Thyroid gland (tissue), 4 donors: ENCODE data around the gene LDHAL6B. TPM values are rescaled to one million over a fixed set of nuclear protein-coding genes. Genes with fewer than 3 reads are reported as not detected.

ENCODE experiments used
- DNase-seq, 2 donors: peaks; one replicate each; pipeline ENCODE4 v3.0.0-alpha.2; 2019
- H3K27ac ChIP-seq, 3 donors: fragments of 200-600 bp; sonication (generic); 1 replicate in 2 of 3; 2 replicates in 1 of 3; pipeline ENCODE4 v1.5.1; 2016 to 2019; ENCODE audit warnings: mild to moderate bottlenecking in 1 of 3, moderate library complexity in 1 of 3
- H3K27me3 ChIP-seq: fragments of 200-600 bp; sonication (generic); one replicate; pipeline ENCODE4 v1.5.1; 2019
- H3K36me3 ChIP-seq, 2 donors: fragments of 200-600 bp; sonication (generic); one replicate each; pipeline ENCODE4 v1.5.1; 2016 to 2019
- H3K4me1 ChIP-seq, 2 donors: fragments of 200-600 bp; sonication (generic); one replicate each; pipeline ENCODE4 v1.5.1; 2017 to 2019
- H3K4me3 ChIP-seq, 3 donors: fragments of 200-600 bp; sonication (generic); replicated peaks in 1 of 3; 1 replicate in 2 of 3; 2 replicates in 1 of 3; pipeline ENCODE4 v1.5.1; 2016; ENCODE audit warnings: mild to moderate bottlenecking in 1 of 3
- H3K9me3 ChIP-seq: fragments of 200-600 bp; sonication (generic); one replicate; pipeline ENCODE4 v1.5.1; 2017
- POLR2A ChIP-seq, 2 donors: fragments of 450-650 bp; IDR thresholded peaks; one replicate each; pipeline ENCODE4 v1.6.1; 2017; ENCODE audit warnings: antibody characterized with exemption in 2 of 2, mild to moderate bottlenecking in 2 of 2, moderate library complexity in 1 of 2
- WGBS, 2 donors: methylation state at CpG; one replicate each; pipeline ENCODE4 v1.1.5; 2017; 5-methylcytosine and 5-hydroxymethylcytosine counted together
- intact Hi-C: fragments of 100-400 bp; cut with DNase I; formaldehyde crosslinking; loops from one replicate; pipeline ENCODE4 v1.15.1; 2023
- total RNA-seq, 4 donors: library from RNA; depleted of rRNA; stranded (reverse); fragments of >200 nt; gene quantifications; one replicate each; pipeline ENCODE4 v1.2.3, GENCODE V29; 2016
- TF ChIP-seq, protein P1 (sequence below), 6 experiments: fragments of 200-600 bp in 3 of 6; fragments of 450-650 bp in 3 of 6; sonication (generic) in 3 of 6; IDR thresholded peaks; one replicate each; pipeline ENCODE4 v1.5.1; 2016 to 2019; ENCODE audit warnings: antibody characterized with exemption in 6 of 6, mild to moderate bottlenecking in 2 of 6, inconsistent platforms in 1 of 6, moderate library complexity in 1 of 6

The LDHAL6B gene
- total RNA-seq = under 1 TPM in 1 of 4 donors, not detected in 3; 0.27 TPM

DNA sequence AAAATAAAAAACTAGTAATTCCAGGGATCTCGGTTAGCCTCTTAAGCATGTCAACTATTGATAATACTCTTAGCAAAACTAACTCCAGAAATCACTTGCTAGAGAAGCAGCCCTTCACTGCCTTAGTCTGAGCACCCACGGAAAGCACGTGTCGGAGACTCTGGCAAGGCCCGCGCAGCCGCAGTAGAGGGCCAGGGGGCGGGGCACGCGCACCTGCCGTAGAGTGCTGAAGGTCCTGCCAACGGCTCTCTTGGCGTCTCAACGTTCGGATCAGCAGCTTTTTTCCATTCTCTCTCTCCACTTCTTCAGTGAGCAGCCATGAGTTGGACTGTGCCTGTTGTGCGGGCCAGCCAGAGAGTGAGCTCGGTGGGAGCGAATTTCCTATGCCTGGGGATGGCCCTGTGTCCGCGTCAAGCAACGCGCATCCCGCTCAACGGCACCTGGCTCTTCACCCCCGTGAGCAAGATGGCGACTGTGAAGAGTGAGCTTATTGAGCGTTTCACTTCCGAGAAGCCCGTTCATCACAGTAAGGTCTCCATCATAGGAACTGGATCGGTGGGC, at the start of gene LDHAL6B:
LDHAL6B (plus strand) TSS at position 221 of the 561 bp plus-strand sequence; CDS start at position 319, 98 bp downstream.
- no peak within 1 kb of the TSS for H3K4me3 ChIP-seq
- no peak for TF ChIP-seq POLR2A (IDR thresholded peaks at IDR 0.05)
- TF ChIP-seq, protein P1, sequence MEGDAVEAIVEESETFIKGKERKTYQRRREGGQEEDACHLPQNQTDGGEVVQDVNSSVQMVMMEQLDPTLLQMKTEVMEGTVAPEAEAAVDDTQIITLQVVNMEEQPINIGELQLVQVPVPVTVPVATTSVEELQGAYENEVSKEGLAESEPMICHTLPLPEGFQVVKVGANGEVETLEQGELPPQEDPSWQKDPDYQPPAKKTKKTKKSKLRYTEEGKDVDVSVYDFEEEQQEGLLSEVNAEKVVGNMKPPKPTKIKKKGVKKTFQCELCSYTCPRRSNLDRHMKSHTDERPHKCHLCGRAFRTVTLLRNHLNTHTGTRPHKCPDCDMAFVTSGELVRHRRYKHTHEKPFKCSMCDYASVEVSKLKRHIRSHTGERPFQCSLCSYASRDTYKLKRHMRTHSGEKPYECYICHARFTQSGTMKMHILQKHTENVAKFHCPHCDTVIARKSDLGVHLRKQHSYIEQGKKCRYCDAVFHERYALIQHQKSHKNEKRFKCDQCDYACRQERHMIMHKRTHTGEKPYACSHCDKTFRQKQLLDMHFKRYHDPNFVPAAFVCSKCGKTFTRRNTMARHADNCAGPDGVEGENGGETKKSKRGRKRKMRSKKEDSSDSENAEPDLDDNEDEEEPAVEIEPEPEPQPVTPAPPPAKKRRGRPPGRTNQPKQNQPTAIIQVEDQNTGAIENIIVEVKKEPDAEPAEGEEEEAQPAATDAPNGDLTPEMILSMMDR (IDR thresholded peaks at IDR 0.05) = no peak
- intact Hi-C loops = no loop called here
- H3K27me3 ChIP-seq = no peaks in the 10 kb centered on the region
- DNase-seq = no peak
- H3K9me3 ChIP-seq = no peaks in the 10 kb centered on the region
- no peaks in the 10 kb centered on the region for H3K4me1 ChIP-seq
- WGBS, 2 donors = 92 to 98% methylated on average over 30 of the region's 30 CpGs
- no peak within 1 kb of the TSS for H3K27ac ChIP-seq
- H3K36me3 ChIP-seq = peaks cover 10 to 29% of the 10 kb centered on the region in 2 donors

- TF ChIP-seq POLR2A (IDR thresholded peaks at IDR 0.05) = no peak
- TF ChIP-seq, protein P1 (IDR thresholded peaks at IDR 0.05) = no peak
- Histone ChIP-seq H3K27ac (peak overlapping the region in 1 of 3 donors; percentile 95), H3K4me3 (no peak overlapping the region), H3K27me3 (no peaks in the 10 kb centered on the region), H3K4me1 (peaks cover 14 to 27% of the 10 kb centered on the region in 2 donors), H3K9me3 (no peaks in the 10 kb centered on the region), H3K36me3 (peaks cover 3 to 17% of the 10 kb centered on the region in 2 donors)
- intact Hi-C loops = no loop called here
- no peak for DNase-seq
- WGBS, 2 donors = 89 to 98% methylated on average over 5 of the region's 5 CpGs
Measured at GRCh38 chr15:59157396-59157795, 49.2 kb upstream of the LDHAL6B start.

GRCh38 chr15:59157840-59158700, 48.6 kb upstream of the LDHAL6B start:
- H3K27ac ChIP-seq = peak overlapping the region; percentile 78 to 95 (median 82)
- H3K27me3 ChIP-seq = no peaks in the 10 kb centered on the region
- intact Hi-C loops = no loop called here
- no peak for TF ChIP-seq POLR2A (IDR thresholded peaks at IDR 0.05)
- TF ChIP-seq, protein P1 (IDR thresholded peaks at IDR 0.05) = no peak
- no peaks in the 10 kb centered on the region for H3K9me3 ChIP-seq
- DNase-seq = peak; percentile 19 to 27
- H3K36me3 ChIP-seq = peaks cover 3 to 17% of the 10 kb centered on the region in 2 donors
- 74 to 76% methylated on average over 9 of the region's 9 CpGs for WGBS, 2 donors
- peaks cover 14 to 27% of the 10 kb centered on the region in 2 donors for H3K4me1 ChIP-seq
- H3K4me3 ChIP-seq = no peak overlapping the region

DNA sequence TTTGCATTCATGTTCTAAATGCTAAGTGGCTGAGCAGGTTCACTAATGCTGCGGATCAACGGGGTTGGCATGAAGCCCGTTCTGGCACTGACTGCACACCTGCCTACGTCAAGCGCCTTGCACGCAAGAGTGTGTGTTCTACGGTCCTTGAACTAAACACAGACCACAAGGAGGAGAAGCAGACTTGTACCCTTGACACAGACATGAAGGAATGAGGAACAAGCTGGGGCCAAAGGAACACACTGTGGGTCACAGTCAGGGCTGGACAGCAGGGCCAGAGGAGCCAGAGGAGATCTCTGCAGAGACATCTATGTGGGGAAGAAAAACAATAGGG, 48.0 kb upstream of the LDHAL6B start:
- no peak overlapping the region for H3K4me3 ChIP-seq
- H3K36me3 ChIP-seq = peaks cover 3 to 11% of the 10 kb centered on the region in 2 donors
- DNase-seq = peak; percentile 91 to 93
- H3K4me1 ChIP-seq = peaks cover 14 to 27% of the 10 kb centered on the region in 2 donors
- peak overlapping the region; percentile 78 to 95 (median 82) for H3K27ac ChIP-seq
- intact Hi-C loops = no loop called here
- TF ChIP-seq, protein P1 (IDR thresholded peaks at IDR 0.05) = no peak
- TF ChIP-seq POLR2A (IDR thresholded peaks at IDR 0.05) = peak in 1 of 2 donors; percentile 40
- WGBS, 2 donors = 37 to 50% methylated on average over 7 of the region's 7 CpGs
- H3K9me3 ChIP-seq = no peaks in the 10 kb centered on the region
- H3K27me3 ChIP-seq = no peaks in the 10 kb centered on the region

DNA sequence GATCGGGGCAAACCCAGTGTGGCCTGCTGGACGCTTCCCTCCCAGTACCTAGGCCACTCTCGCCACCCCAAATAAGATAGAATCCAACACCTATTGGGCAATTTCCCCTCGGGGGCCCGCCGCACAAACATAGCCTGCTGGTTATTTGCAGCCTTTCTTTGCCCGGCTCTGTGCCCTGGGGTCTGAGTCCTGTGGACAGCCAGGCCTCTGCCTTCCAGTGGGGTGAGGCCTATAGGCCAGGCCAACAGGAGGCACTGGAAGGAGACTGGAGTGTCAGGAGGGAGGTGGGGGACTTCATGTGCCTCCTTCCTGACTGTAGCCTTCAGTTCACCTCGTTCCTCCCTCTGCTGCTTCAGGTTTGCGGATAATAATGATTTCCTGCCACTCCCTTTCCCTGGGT, 47.4 kb upstream of the LDHAL6B start:
- no peak for TF ChIP-seq POLR2A (IDR thresholded peaks at IDR 0.05)
- TF ChIP-seq, protein P1 (IDR thresholded peaks at IDR 0.05) = no peak
- no peaks in the 10 kb centered on the region for H3K9me3 ChIP-seq
- WGBS, 2 donors = 85 to 87% methylated on average over 9 of the region's 9 CpGs
- H3K4me3 ChIP-seq = no peak overlapping the region
- H3K27ac ChIP-seq = peak overlapping the region; percentile 78 to 95 (median 82)
- H3K4me1 ChIP-seq = peaks cover 14 to 27% of the 10 kb centered on the region in 2 donors
- peaks cover 3 to 10% of the 10 kb centered on the region in 2 donors for H3K36me3 ChIP-seq
- H3K27me3 ChIP-seq = no peaks in the 10 kb centered on the region
- intact Hi-C loops = no loop called here
- DNase-seq = no peak
